HCT116 (cell line): ENCODE results near the gene DIP2C. TPM values are rescaled to one million over a fixed set of nuclear protein-coding genes. Genes with fewer than 3 reads are reported as not detected.

Experiments
- ATAC-seq: fragments of 200-7000 bp; cut with Tn5 transposase; 2 replicates; pipeline ENCODE4 v1.9.1; 2020; ENCODE audit warnings: mild to moderate bottlenecking, moderate library complexity
- BruUV-seq: library from RNA; stranded (reverse); fragments of 400-500 nt; replicated peaks from 2 replicates; lab custom pipeline; 2021; lab: Mats Ljungman, UMichigan
- CTCF ChIA-PET: fragments of 300-600 bp; sonication (Branson Sonifier 250); formaldehyde crosslinking; loops from one replicate; lab custom pipeline; 2021; ENCODE audit warnings: antibody characterized with exemption; lab: Charles Lee
- POLR2A ChIA-PET: fragments of 300-600, 350-600 bp; sonication (Branson Sonifier 250); formaldehyde crosslinking; loops from one replicate; lab custom pipeline; 2021; ENCODE audit warnings: antibody characterized with exemption; lab: Charles Lee
- RAD21 ChIA-PET, 2 experiments: fragments of 300-600 bp; sonication (Branson Sonifier 250); formaldehyde crosslinking; loops; one replicate each; lab custom pipeline; 2023; ENCODE audit warnings: low total read pairs in 2 of 2; ENCODE audit not compliant: uncharacterized antibody in 2 of 2, unreplicated experiment in 2 of 2, low non-redundant PET in 1 of 2; lab: Charles Lee
- DNase-seq: peaks from one replicate; pipeline ENCODE4 v3.0.0-alpha.2; 2010; ENCODE audit warnings: low read depth, low spot score
- H2AFZ ChIP-seq: fragments of 200-600 bp; shearing (Covaris generic), sonication (generic); 2 replicates; pipeline ENCODE4 v1.6.1; 2017; ENCODE audit warnings: low read depth, mixed run types, mixed read lengths, antibody characterized with exemption, low read length; ENCODE audit not compliant: poor library complexity, severe bottlenecking
- H3K27ac ChIP-seq: 2 replicates; pipeline ENCODE4 v1.5.1; 2012; ENCODE audit warnings: low read depth, low read length
- H3K27me3 ChIP-seq: fragments of 200-600 bp; sonication (generic); 2 replicates; pipeline ENCODE4 v1.6.1; 2016; ENCODE audit warnings: mixed run types, low read length, mixed read lengths; ENCODE audit not compliant: insufficient read depth
- H3K36me3 ChIP-seq, 2 experiments: fragments of 200-500 bp in 1 of 2; fragments of 200-600 bp in 1 of 2; sonication (Bioruptor generic) in 1 of 2; sonication (generic) in 1 of 2; 2 replicates each; pipeline versions ENCODE4 v1.5.1 to v1.6.1; 2014 to 2016; ENCODE audit warnings: low read length in 2 of 2, inconsistent platforms in 1 of 2, mixed read lengths in 1 of 2, mixed run types in 1 of 2; ENCODE audit not compliant: insufficient read depth in 2 of 2, control insufficient read depth in 1 of 2
- H3K4me1 ChIP-seq, 2 experiments: fragments of 200-600 bp in 1 of 2; sonication (generic) in 1 of 2; 2 replicates each; pipeline versions ENCODE4 v1.5.1 to v1.6.1; 2012 to 2017; ENCODE audit warnings: low read length in 2 of 2, inconsistent platforms in 1 of 2, mild to moderate bottlenecking in 1 of 2, mixed read lengths in 1 of 2, mixed run types in 1 of 2, moderate library complexity in 1 of 2; ENCODE audit not compliant: insufficient read depth in 2 of 2, control insufficient read depth in 1 of 2
- H3K4me2 ChIP-seq: fragments of 200-600 bp; sonication (generic); 2 replicates; pipeline ENCODE4 v1.6.1; 2017; ENCODE audit warnings: mixed run types, low read length, mixed read lengths
- H3K4me3 ChIP-seq, 2 experiments: fragments of 200-600 bp in 1 of 2; sonication (generic) in 1 of 2; replicated peaks in 1 of 2; 2 replicates each; pipeline ENCODE4 v1.5.1; 2011 to 2016; ENCODE audit warnings: low read length in 2 of 2, control low read depth in 1 of 2, low read depth in 1 of 2, mild to moderate bottlenecking in 1 of 2, mixed read lengths in 1 of 2, mixed run types in 1 of 2
- H3K79me2 ChIP-seq: fragments of 200-600 bp; sonication (generic); 2 replicates; pipeline ENCODE4 v1.6.1; 2017; ENCODE audit warnings: mild to moderate bottlenecking, mixed run types, low read length, moderate library complexity, mixed read lengths; ENCODE audit not compliant: insufficient read depth
- H3K9ac ChIP-seq: fragments of 200-600 bp; sonication (generic); 2 replicates; pipeline ENCODE4 v1.6.1; 2016; ENCODE audit warnings: low read length, mixed read lengths
- H3K9me2 ChIP-seq: fragments of 200-600 bp; sonication (generic), shearing (Covaris generic); 2 replicates; pipeline ENCODE4 v1.6.1; 2017; ENCODE audit warnings: mixed run types, mild to moderate bottlenecking, moderate library complexity; ENCODE audit not compliant: insufficient read depth
- H3K9me3 ChIP-seq, 2 experiments: fragments of 200-500 bp in 1 of 2; fragments of 200-600 bp in 1 of 2; sonication (Bioruptor generic) in 1 of 2; sonication (generic) in 1 of 2; 2 replicates each; pipeline ENCODE4 v1.6.1; 2014 to 2017; ENCODE audit warnings: low read length in 2 of 2, mixed read lengths in 2 of 2, inconsistent platforms in 1 of 2, low read depth in 1 of 2, mild to moderate bottlenecking in 1 of 2, mixed run types in 1 of 2, moderate library complexity in 1 of 2; ENCODE audit not compliant: control insufficient read depth in 1 of 2, insufficient read depth in 1 of 2
- H4K20me1 ChIP-seq: fragments of 200-600 bp; sonication (generic), shearing (Covaris generic); 2 replicates; pipeline ENCODE4 v1.6.1; 2017; ENCODE audit warnings: mixed run types, mild to moderate bottlenecking, moderate library complexity; ENCODE audit not compliant: insufficient read depth
- CEBPB ChIP-seq: IDR thresholded peaks from 2 replicates; pipeline ENCODE4 v1.6.1; 2012; ENCODE audit warnings: low read depth
- FOSL1 ChIP-seq: IDR thresholded peaks from 2 replicates; pipeline ENCODE4 v1.6.1; 2012; ENCODE audit warnings: low read depth
- MAX ChIP-seq: IDR thresholded peaks from 2 replicates; pipeline ENCODE4 v1.6.1; 2012
- POLR2AphosphoS5 ChIP-seq: IDR thresholded peaks from 2 replicates; pipeline ENCODE4 v1.6.1; 2011; ENCODE audit warnings: mild to moderate bottlenecking, low read depth, low read length, moderate library complexity
- RAD21 ChIP-seq: IDR thresholded peaks from 2 replicates; pipeline ENCODE4 v1.6.1; 2012; ENCODE audit warnings: low read depth, mild to moderate bottlenecking
- SIN3A ChIP-seq: IDR thresholded peaks from 2 replicates; pipeline ENCODE4 v1.6.1; 2012; ENCODE audit warnings: low read depth
- SP1 ChIP-seq: IDR thresholded peaks from 2 replicates; pipeline ENCODE4 v1.6.1; 2012; ENCODE audit warnings: low read depth
- ZBTB33 ChIP-seq: IDR thresholded peaks from 2 replicates; pipeline ENCODE4 v1.6.1; 2011; ENCODE audit warnings: mild to moderate bottlenecking, low read length, moderate library complexity; ENCODE audit not compliant: insufficient replicate concordance; ENCODE audit errors: extremely low read depth
- ZFX ChIP-seq: fragments of 450-650 bp; IDR thresholded peaks from 2 replicates; pipeline ENCODE4 v1.6.1; 2017
- ZNF274 ChIP-seq: fragments of 200-500 bp; sonication (Bioruptor generic); IDR thresholded peaks from 2 replicates; pipeline ENCODE4 v1.6.1; 2014; ENCODE audit warnings: mild to moderate bottlenecking, low read depth, low read length, inconsistent platforms
- intact Hi-C: fragments of 100-400 bp; cut with micrococcal nuclease; formaldehyde crosslinking; loops from 2 replicates; pipeline ENCODE4 v1.10.0; 2022
- total RNA-seq: library from RNA; stranded (reverse); gene quantifications from one replicate; pipeline ENCODE4 v1.2.1, GENCODE V29; 2021; ENCODE audit not compliant: unreplicated experiment

Gene DIP2C
- total RNA-seq, 1 experiment from 2014 or later, result 15.4 TPM

- no peak overlapping the region for H3K9ac ChIP-seq
- H3K4me2 ChIP-seq, result no peak overlapping the region
- no TSS peak for BruUV-seq
- DNase-seq (no peak), ATAC-seq (no peak)
- no peak overlapping the region for H3K4me3 ChIP-seq
- intact Hi-C loops, result no loop called here
- H3K27me3 ChIP-seq, result no peaks in the 10 kb centered on the region
- ChIA-PET POLR2A (no interaction called here), RAD21 (no interaction called here), CTCF (no interaction called here)
- 0 out of 2 replicates have a peak, but pooled peaks cover 3% of the 10 kb centered on the region for H3K79me2 ChIP-seq
- no peaks in the 10 kb centered on the region for H4K20me1 ChIP-seq
- H3K4me1 ChIP-seq, result no peaks in the 10 kb centered on the region
- H2AFZ ChIP-seq, result no peak overlapping the region
- TF ChIP-seq SIN3A (no peak), RAD21 (no peak), SP1 (no peak), ZBTB33 (no peak), CEBPB (no peak), ZFX (no peak), FOSL1 (no peak), ZNF274 (no peak), MAX (no peak), POLR2AphosphoS5 (no peak)
- no peaks in the 10 kb centered on the region for H3K9me3 ChIP-seq
- H3K9me2 ChIP-seq, result no peaks in the 10 kb centered on the region
- no peaks in the 10 kb centered on the region for H3K36me3 ChIP-seq
- H3K27ac ChIP-seq, result no peak overlapping the region
Measured at GRCh38 chr10:636769-637168, 52.7 kb downstream of the DIP2C start.
